Activated naive CD4-positive, alpha-beta T cell treated with anti-CD3 and anti-CD28 coated beads, Interleukin-2, amount 10 ng/mL, durations not matched to agents 7 days and 5 days (primary cell): ENCODE data around the gene ZFP62.
A peak's percentile ranks its signal among the peaks of the same experiment; 100 is the strongest.

ENCODE experiments used
- CTCF ChIA-PET: fragments of 350-600 bp; sonication (Branson Sonifier 250); formaldehyde crosslinking; loops from one replicate; lab custom pipeline; 2021; ENCODE audit warnings: antibody characterized with exemption; lab: Charles Lee
- DNase-seq: peaks from one replicate; pipeline ENCODE4 v3.0.0-alpha.2; 2020
- H3K27ac Mint-ChIP-seq: one replicate; pipeline ENCODE4 v1.8.0; 2021; ENCODE audit warnings: mild to moderate bottlenecking, moderate library complexity, mixed read lengths
- H3K27me3 Mint-ChIP-seq: one replicate; pipeline ENCODE4 v1.8.0; 2021; ENCODE audit warnings: mild to moderate bottlenecking, mixed read lengths
- H3K36me3 Mint-ChIP-seq: one replicate; pipeline ENCODE4 v1.8.0; 2021; ENCODE audit warnings: mixed read lengths
- H3K4me1 Mint-ChIP-seq: one replicate; pipeline ENCODE4 v1.8.0; 2021; ENCODE audit warnings: mixed read lengths
- H3K4me3 Mint-ChIP-seq: one replicate; pipeline ENCODE4 v1.8.0; 2021; ENCODE audit warnings: mild to moderate bottlenecking, moderate library complexity, mixed read lengths
- H3K9me3 Mint-ChIP-seq: one replicate; pipeline ENCODE4 v1.8.0; 2021; ENCODE audit warnings: mixed read lengths

ZFP62 gene

GRCh38 chr5:180806351-180807011 lies 54.6 kb downstream of the ZFP62 start:
- CTCF ChIA-PET, result interaction anchor here (1.7 kb wide), 1 partner anchor 24 kb away, joined by 5 read pairs; no protein-coding TSS in a partner anchor

GRCh38 chr5:180804129-180804618 lies 56.9 kb downstream of the ZFP62 start:
- H3K27me3 Mint-ChIP-seq, result no peaks in the 10 kb centered on the region
- H3K4me1 Mint-ChIP-seq, result peaks cover 81% of the 10 kb centered on the region
- H3K9me3 Mint-ChIP-seq, result no peaks in the 10 kb centered on the region
- CTCF ChIA-PET, result no interaction called here
- H3K27ac Mint-ChIP-seq, result peak overlapping the region; percentile 100
- peak; percentile 47 for DNase-seq
- peaks cover 79% of the 10 kb centered on the region for H3K36me3 Mint-ChIP-seq
- peak overlapping the region; percentile 77 for H3K4me3 Mint-ChIP-seq

More at GRCh38 chr5:180806351-180807011, 54.6 kb downstream of the ZFP62 start:
- peaks cover 56% of the 10 kb centered on the region for H3K36me3 Mint-ChIP-seq
- no peaks in the 10 kb centered on the region for H3K9me3 Mint-ChIP-seq
- DNase-seq, result no peak
- H3K27me3 Mint-ChIP-seq, result peaks cover 4% of the 10 kb centered on the region
- peak overlapping the region; percentile 100 for H3K27ac Mint-ChIP-seq
- H3K4me1 Mint-ChIP-seq, result peaks cover 62% of the 10 kb centered on the region
- peak overlapping the region; percentile 77 for H3K4me3 Mint-ChIP-seq

GRCh38 chr5:180803181-180804128 lies 57.6 kb downstream of the ZFP62 start:
- peak; percentile 96 for DNase-seq
- CTCF ChIA-PET, result interaction anchor here (1.4 to 2.2 kb wide), 3 partner anchors 15 to 27 kb away, joined by 3 to 10 read pairs (median 4); no protein-coding TSS in a partner anchor
- H3K27ac Mint-ChIP-seq, result peak overlapping the region; percentile 100
- peaks cover 82% of the 10 kb centered on the region for H3K4me1 Mint-ChIP-seq
- no peaks in the 10 kb centered on the region for H3K9me3 Mint-ChIP-seq
- H3K36me3 Mint-ChIP-seq, result peaks cover 82% of the 10 kb centered on the region
- H3K27me3 Mint-ChIP-seq, result no peaks in the 10 kb centered on the region
- H3K4me3 Mint-ChIP-seq, result peak overlapping the region; percentile 77

- no peaks in the 10 kb centered on the region for H3K9me3 Mint-ChIP-seq
- peak within 1 kb of the TSS; percentile 77 for H3K4me3 Mint-ChIP-seq
- no peaks in the 10 kb centered on the region for H3K27me3 Mint-ChIP-seq
- H3K4me1 Mint-ChIP-seq, result peaks cover 82% of the 10 kb centered on the region
- H3K36me3 Mint-ChIP-seq, result peaks cover 82% of the 10 kb centered on the region
- CTCF ChIA-PET, result interaction anchor here (1.1 to 2.2 kb wide), 4 partner anchors 11 to 28 kb away, joined by 3 to 10 read pairs (median 4); no protein-coding TSS in a partner anchor
- DNase-seq, result peak; percentile 84
- H3K27ac Mint-ChIP-seq, result peak within 1 kb of the TSS; percentile 100
Observed at GRCh38 chr5:180802325-180803180, 58.5 kb downstream of the ZFP62 start, which contains the start of gene MGAT1. MGAT1 (minus strand) TSS chr5:180802806; CDS start chr5:180792971, 9,835 bp downstream.

GRCh38 chr5:180801596-180802324 lies 59.3 kb downstream of the ZFP62 start:
- Mint-ChIP-seq H3K4me1 (peaks cover 80% of the 10 kb centered on the region), H3K27ac (peak overlapping the region; percentile 79), H3K27me3 (no peaks in the 10 kb centered on the region), H3K4me3 (peak overlapping the region; percentile 77), H3K9me3 (no peaks in the 10 kb centered on the region), H3K36me3 (peaks cover 80% of the 10 kb centered on the region)
- CTCF ChIA-PET, result interaction anchor here (0.8 to 2.2 kb wide), 4 partner anchors 12 to 28 kb away, joined by 3 to 10 read pairs (median 4); no protein-coding TSS in a partner anchor
- DNase-seq, result no peak

GRCh38 chr5:180799902-180800801 lies 60.9 kb downstream of the ZFP62 start:
- DNase-seq, result no peak
- Mint-ChIP-seq H3K4me3 (peak overlapping the region; percentile 77), H3K27me3 (no peaks in the 10 kb centered on the region), H3K4me1 (peaks cover 80% of the 10 kb centered on the region), H3K27ac (peak overlapping the region; percentile 66), H3K9me3 (no peaks in the 10 kb centered on the region), H3K36me3 (peaks cover 82% of the 10 kb centered on the region)
- CTCF ChIA-PET, result interaction anchor here (0.7 to 1.1 kb wide), 4 partner anchors 9 to 63 kb away, joined by 3 to 4 read pairs (median 3); no protein-coding TSS in a partner anchor

- H3K36me3 Mint-ChIP-seq, result peaks cover 79% of the 10 kb centered on the region
- peak overlapping the region; percentile 43 for H3K27ac Mint-ChIP-seq
- CTCF ChIA-PET, result interaction anchor here (1.0 to 1.1 kb wide), 2 partner anchors 32 to 62 kb away, joined by 3 to 4 read pairs; no protein-coding TSS in a partner anchor
- no peaks in the 10 kb centered on the region for H3K27me3 Mint-ChIP-seq
- H3K4me1 Mint-ChIP-seq, result peaks cover 77% of the 10 kb centered on the region
- H3K9me3 Mint-ChIP-seq, result no peaks in the 10 kb centered on the region
- DNase-seq, result no peak
- H3K4me3 Mint-ChIP-seq, result no peak overlapping the region
Observed at GRCh38 chr5:180799194-180799593, 61.9 kb downstream of the ZFP62 start.

GRCh38 chr5:180798193-180798592 lies 62.9 kb downstream of the ZFP62 start:
- H3K9me3 Mint-ChIP-seq, result no peaks in the 10 kb centered on the region
- no peak overlapping the region for H3K27ac Mint-ChIP-seq
- no peak for DNase-seq
- H3K27me3 Mint-ChIP-seq, result no peaks in the 10 kb centered on the region
- H3K36me3 Mint-ChIP-seq, result peaks cover 74% of the 10 kb centered on the region
- peaks cover 81% of the 10 kb centered on the region for H3K4me1 Mint-ChIP-seq
- H3K4me3 Mint-ChIP-seq, result no peak overlapping the region
- CTCF ChIA-PET, result no interaction called here
